ENCODE measurements around the gene CBLB.
"Not testable (repeated sequence)": the region's sequence is repeated elsewhere in the genome, so short reads cannot be mapped to it uniquely, and the experiment has no call there.

The CBLB gene

GRCh38 chr3:105747060-105747541, 121.7 kb downstream of the CBLB start:
- DNase-seq, result no peak

- DNase-seq, result no peak
These were observed 122.4 kb downstream of the CBLB start for GRCh38 chr3:105746231-105746996.

- no peak for DNase-seq
These were observed 123.8 kb downstream of the CBLB start for GRCh38 chr3:105745046-105745445.

GRCh38 chr3:105744202-105744601, 124.6 kb downstream of the CBLB start:
- no peak for DNase-seq

- no peak for DNase-seq
These were observed 135.5 kb downstream of the CBLB start for GRCh38 chr3:105733356-105733755.

- no peak for DNase-seq
These were observed 137.1 kb downstream of the CBLB start for GRCh38 chr3:105731686-105732085.

GRCh38 chr3:105730801-105731354, 137.9 kb downstream of the CBLB start:
- no peak for DNase-seq

GRCh38 chr3:105729667-105730066, 139.1 kb downstream of the CBLB start:
- no peak for DNase-seq

GRCh38 chr3:105728771-105729312, 140.0 kb downstream of the CBLB start:
- DNase-seq, result no peak

GRCh38 chr3:105727036-105727435, 141.8 kb downstream of the CBLB start:
- DNase-seq, result not testable (repeated sequence)

GRCh38 chr3:105722943-105723556, 145.8 kb downstream of the CBLB start:
- no peak for DNase-seq

- no peak for DNase-seq
These were observed 149.0 kb downstream of the CBLB start for GRCh38 chr3:105719791-105720190.

GRCh38 chr3:105715372-105715771, 153.4 kb downstream of the CBLB start:
- DNase-seq, result no peak

- no peak for DNase-seq
These were observed 154.4 kb downstream of the CBLB start for GRCh38 chr3:105714453-105714852.

GRCh38 chr3:105708980-105709379, 159.8 kb downstream of the CBLB start:
- DNase-seq, result no peak

GRCh38 chr3:105707009-105707408, 161.8 kb downstream of the CBLB start:
- no peak for DNase-seq

- no peak for DNase-seq
These were observed 163.9 kb downstream of the CBLB start for GRCh38 chr3:105704726-105705410.

- DNase-seq, result no peak
These were observed 168.2 kb downstream of the CBLB start for GRCh38 chr3:105700575-105700974.

GRCh38 chr3:105691633-105692032, 177.2 kb downstream of the CBLB start:
- DNase-seq, result no peak

GRCh38 chr3:105691053-105691452, 177.8 kb downstream of the CBLB start:
- DNase-seq, result no peak

- no peak for DNase-seq
These were observed 180.0 kb downstream of the CBLB start for GRCh38 chr3:105688821-105689220.

GRCh38 chr3:105686278-105686897, 182.4 kb downstream of the CBLB start:
- DNase-seq, result no peak

GRCh38 chr3:105679951-105680350, 188.9 kb downstream of the CBLB start:
- no peak for DNase-seq
